ENCODE results near the gene ZC3H12A.

DNA sequence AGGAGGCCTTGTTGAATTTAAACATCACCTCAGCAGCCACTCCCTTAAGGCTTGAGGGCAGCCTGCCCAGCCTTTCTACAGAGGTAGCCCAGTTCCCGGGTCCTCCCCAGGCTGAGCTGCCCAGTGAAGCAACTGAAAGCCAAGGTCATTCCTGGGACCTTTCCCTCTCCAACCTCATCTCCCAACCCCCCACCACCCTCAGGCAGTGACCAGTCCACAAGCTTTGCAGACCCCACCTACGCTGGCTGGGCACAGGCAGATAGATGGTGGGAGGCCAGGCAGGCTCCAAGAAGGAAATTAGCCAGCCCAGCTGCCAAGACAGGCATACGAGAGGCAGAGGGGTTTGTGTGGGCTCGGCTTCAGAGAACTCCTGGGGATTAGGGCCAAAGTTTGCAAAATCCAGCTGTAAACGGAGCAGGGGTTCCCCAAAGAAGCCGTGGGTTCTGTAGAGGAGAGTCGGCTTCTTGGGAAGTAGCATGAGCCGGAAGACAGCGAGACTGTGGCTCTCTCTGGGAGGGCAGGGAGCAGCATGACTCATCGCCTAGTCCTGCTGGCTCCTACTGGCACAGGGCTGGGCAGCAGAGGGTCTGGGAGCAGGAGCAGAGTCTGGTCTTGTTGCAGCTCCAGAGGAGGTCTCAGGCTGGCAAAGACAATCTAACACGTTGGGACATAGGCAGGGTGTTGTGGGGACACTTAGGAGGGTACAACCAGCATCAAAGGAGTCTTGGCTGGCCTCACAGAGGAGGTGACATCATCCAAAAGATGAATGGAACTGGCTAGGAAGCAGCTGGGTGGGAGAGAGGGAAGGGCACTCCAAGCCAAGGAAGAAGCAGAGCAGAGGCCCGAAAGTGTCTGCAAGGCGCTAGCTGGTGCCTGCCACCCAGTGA is 2.8 kb upstream of the ZC3H12A start:
- TF ChIP-seq, protein P1, sequence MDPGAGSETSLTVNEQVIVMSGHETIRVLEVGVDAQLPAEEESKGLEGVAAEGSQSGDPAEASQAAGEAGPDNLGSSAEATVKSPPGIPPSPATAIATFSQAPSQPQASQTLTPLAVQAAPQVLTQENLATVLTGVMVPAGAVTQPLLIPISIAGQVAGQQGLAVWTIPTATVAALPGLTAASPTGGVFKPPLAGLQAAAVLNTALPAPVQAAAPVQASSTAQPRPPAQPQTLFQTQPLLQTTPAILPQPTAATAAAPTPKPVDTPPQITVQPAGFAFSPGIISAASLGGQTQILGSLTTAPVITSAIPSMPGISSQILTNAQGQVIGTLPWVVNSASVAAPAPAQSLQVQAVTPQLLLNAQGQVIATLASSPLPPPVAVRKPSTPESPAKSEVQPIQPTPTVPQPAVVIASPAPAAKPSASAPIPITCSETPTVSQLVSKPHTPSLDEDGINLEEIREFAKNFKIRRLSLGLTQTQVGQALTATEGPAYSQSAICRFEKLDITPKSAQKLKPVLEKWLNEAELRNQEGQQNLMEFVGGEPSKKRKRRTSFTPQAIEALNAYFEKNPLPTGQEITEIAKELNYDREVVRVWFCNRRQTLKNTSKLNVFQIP (CRISPR knock-in tag; IDR thresholded peaks at IDR 0.05; ENCODE audit: borderline replicate concordance, low read depth) = no peak
- TF ChIP-seq, protein P2, sequence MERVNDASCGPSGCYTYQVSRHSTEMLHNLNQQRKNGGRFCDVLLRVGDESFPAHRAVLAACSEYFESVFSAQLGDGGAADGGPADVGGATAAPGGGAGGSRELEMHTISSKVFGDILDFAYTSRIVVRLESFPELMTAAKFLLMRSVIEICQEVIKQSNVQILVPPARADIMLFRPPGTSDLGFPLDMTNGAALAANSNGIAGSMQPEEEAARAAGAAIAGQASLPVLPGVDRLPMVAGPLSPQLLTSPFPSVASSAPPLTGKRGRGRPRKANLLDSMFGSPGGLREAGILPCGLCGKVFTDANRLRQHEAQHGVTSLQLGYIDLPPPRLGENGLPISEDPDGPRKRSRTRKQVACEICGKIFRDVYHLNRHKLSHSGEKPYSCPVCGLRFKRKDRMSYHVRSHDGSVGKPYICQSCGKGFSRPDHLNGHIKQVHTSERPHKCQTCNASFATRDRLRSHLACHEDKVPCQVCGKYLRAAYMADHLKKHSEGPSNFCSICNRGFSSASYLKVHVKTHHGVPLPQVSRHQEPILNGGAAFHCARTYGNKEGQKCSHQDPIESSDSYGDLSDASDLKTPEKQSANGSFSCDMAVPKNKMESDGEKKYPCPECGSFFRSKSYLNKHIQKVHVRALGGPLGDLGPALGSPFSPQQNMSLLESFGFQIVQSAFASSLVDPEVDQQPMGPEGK (CRISPR knock-in tag; IDR thresholded peaks at IDR 0.05; ENCODE audit: borderline replicate concordance) = no peak
- TF ChIP-seq OSR1 (CRISPR knock-in tag; IDR thresholded peaks at IDR 0.05) (no peak), ARNTL (CRISPR knock-in tag; IDR thresholded peaks at IDR 0.05; ENCODE audit: borderline replicate concordance, low read depth) (no peak), ZFP3 (CRISPR knock-in tag; IDR thresholded peaks at IDR 0.05) (peak; percentile 76; the same call in 1 of the 2 replicates), ESRRG (CRISPR knock-in tag; IDR thresholded peaks at IDR 0.05) (no peak), ZC3H10 (CRISPR knock-in tag; IDR thresholded peaks at IDR 0.05) (no peak), ZNF565 (CRISPR knock-in tag; conservative IDR thresholded peaks at IDR 0.05; ENCODE audit: low read depth) (no peak), RARB (CRISPR knock-in tag; IDR thresholded peaks at IDR 0.05) (no peak)
- TF ChIP-seq, protein P3, sequence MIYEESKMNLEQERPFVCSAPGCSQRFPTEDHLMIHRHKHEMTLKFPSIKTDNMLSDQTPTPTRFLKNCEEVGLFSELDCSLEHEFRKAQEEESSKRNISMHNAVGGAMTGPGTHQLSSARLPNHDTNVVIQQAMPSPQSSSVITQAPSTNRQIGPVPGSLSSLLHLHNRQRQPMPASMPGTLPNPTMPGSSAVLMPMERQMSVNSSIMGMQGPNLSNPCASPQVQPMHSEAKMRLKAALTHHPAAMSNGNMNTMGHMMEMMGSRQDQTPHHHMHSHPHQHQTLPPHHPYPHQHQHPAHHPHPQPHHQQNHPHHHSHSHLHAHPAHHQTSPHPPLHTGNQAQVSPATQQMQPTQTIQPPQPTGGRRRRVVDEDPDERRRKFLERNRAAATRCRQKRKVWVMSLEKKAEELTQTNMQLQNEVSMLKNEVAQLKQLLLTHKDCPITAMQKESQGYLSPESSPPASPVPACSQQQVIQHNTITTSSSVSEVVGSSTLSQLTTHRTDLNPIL (CRISPR knock-in tag; IDR thresholded peaks at IDR 0.05; ENCODE audit: low read depth) = no peak
